GM19468 (cell line): ENCODE measurements around the gene GRID1.

Source experiments
- ATAC-seq: cut with Tn5 transposase; IDR thresholded peaks from one replicate; pipeline ENCODE4 v1.9.1; 2021; ENCODE audit warnings: mild to moderate bottlenecking, moderate library complexity, moderate number of reproducible peaks; ENCODE audit not compliant: unreplicated experiment; ENCODE audit errors: extremely low read depth

Gene GRID1

GRCh38 chr10:86341361-86341811, 25.2 kb downstream of the GRID1 start:
- ATAC-seq, result no peak

- no peak for ATAC-seq
These were observed 25.7 kb downstream of the GRID1 start for GRCh38 chr10:86340991-86341260.

- ATAC-seq, result no peak
These were observed 26.2 kb downstream of the GRID1 start for GRCh38 chr10:86340176-86340990.

DNA sequence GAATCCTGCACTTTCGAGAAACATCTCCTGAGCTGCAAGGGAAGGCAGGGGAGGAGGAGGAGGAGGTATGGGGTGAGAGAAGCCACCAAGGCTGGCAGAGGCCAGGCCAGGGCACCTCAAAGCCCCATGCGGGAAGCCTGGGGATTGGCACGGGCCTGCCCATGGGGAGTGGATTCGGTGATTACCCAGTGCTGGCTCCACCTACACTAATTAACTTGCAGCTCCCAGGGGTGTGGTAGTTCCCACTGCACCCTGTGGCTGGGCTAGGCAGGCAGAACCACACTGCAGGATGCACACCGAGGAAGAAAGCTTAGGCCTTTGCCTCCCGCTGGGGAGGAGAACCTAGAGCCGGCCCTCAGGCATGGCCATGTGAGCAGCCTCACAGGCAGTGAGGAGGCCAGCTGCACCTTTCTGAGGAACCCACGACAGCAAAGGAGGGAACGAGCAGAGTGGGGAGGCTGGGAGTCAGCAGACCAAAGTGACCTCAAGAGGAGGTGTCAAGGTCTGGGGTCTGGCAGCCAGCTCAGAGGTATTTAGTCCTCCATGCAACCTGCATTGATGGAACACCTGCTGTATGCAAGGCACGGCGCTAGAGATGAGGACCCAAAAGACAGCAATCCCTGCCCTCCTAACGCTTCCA, 27.2 kb downstream of the GRID1 start:
- no peak for ATAC-seq

- ATAC-seq, result no peak
These were observed 29.4 kb downstream of the GRID1 start for GRCh38 chr10:86337121-86337601.

DNA sequence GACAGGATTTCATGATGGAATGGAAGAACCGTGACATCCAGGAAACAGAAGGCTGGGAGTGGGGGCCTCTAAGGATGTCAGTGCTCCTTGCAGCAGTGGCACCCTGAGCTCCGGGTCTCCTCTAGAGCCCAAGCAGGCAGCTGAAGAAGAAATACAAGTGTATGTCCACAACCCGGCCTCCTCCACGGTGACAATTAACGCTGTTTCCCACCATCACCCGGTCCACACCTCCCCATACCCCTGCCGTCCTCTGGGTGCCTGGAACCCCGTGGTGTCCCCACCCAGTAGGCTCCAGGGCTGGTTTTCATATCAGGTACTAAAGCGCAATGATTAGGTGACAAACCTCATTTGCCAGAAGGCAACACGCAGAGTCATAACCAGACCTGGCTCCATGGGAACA, 30.3 kb downstream of the GRID1 start:
- no peak for ATAC-seq

- ATAC-seq, result no peak
These were observed 30.8 kb downstream of the GRID1 start for GRCh38 chr10:86335831-86336230.

DNA sequence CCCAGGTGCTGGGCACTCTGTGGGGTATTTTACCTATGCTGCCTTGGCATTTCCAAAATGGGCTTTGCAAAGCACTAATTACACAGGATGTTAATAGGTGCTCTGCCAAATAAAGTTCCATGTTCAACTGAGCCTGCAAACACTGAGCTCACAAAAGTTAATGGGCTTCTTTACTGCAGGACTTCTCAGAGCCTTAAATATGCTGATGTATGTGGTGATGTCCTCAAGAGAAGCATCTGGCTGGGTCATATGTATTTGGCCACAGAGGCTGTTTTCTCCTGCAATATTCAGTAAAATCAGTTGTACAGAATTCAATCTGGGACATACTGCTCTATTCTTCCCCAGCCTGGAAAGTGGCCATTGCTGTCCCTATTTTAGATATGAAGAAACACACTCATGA, 31.3 kb downstream of the GRID1 start:
- no peak for ATAC-seq

GRCh38 chr10:86334488-86335085, 32.0 kb downstream of the GRID1 start:
- ATAC-seq, result no peak

DNA sequence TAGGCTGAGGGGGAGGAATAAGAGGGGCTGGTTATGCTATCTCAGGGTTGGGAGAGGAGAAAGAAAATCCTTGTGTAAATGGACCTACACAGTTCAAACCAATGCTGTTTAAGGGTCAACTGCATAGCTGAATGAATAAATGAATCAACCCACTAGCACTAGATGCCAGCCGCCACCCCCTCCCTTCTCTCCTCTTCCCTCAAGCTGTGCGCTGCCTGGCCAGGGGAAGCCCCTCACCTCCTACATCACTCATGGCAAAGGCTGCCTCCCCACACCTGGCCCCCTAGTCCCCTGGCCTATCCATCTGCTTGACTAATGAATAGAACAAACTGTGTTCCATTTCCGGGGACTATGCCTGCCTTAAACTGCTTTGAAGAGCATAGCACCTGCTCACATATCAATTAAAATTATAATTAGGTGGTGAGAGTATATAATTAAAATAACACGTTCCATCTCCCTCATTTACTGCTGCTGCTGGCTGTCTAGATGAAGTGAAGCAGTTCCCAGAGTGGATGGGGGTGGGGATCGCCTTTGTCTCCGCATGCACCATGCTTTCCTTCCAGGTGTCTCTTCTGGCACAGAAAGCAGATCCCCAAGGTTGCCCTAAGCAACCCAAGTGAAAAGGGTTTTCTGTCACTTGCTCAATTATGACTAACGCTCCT, 32.6 kb downstream of the GRID1 start:
- no peak for ATAC-seq

GRCh38 chr10:86331861-86332260, 34.7 kb downstream of the GRID1 start:
- no peak for ATAC-seq

DNA sequence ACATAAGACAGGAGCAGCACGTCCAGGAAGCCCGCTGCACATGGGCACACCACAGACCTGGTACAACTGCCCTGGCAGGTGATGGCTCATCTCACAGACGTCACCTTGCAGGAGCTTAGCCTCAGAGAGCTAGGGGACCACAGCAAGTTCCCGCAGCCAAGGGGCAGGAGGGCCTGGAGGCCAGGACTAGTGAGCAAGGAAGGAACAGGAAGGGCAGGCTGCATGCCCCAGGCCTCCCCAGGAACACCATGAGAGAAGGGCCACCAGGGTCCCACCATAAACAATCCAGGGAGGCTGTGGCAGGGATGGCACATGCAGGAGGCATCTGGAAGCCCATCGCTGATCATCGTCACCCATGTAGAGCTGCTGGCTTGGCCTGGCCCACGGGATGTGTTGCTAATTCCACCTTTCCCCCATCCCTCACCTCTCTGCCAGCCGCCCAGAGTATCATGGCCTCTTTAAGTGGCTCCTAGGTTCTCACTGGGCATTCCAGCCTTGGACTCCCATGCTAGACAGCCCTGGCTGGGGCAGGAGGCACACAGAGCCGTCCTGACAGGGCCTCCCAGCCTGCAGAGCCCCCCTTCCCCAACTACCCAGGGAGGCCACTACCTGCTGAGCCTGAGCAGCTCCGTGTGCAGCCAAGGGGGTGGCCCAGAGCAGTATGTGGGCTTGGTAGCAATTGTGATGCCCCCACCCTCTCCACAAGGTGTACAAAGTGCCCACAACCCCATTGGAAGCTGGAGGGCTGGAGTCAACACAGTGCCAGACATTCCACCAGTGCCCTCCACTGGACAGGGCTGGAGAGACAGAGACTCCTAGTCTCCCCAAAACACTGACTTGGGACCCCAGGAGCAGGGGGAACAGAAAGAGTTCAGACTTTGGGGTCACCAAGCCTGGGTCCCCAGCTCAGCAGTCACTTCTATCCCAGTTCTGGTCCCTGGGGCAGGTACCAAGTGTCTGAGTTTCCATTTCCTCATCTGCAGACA, 35.5 kb downstream of the GRID1 start:
- no peak for ATAC-seq

DNA sequence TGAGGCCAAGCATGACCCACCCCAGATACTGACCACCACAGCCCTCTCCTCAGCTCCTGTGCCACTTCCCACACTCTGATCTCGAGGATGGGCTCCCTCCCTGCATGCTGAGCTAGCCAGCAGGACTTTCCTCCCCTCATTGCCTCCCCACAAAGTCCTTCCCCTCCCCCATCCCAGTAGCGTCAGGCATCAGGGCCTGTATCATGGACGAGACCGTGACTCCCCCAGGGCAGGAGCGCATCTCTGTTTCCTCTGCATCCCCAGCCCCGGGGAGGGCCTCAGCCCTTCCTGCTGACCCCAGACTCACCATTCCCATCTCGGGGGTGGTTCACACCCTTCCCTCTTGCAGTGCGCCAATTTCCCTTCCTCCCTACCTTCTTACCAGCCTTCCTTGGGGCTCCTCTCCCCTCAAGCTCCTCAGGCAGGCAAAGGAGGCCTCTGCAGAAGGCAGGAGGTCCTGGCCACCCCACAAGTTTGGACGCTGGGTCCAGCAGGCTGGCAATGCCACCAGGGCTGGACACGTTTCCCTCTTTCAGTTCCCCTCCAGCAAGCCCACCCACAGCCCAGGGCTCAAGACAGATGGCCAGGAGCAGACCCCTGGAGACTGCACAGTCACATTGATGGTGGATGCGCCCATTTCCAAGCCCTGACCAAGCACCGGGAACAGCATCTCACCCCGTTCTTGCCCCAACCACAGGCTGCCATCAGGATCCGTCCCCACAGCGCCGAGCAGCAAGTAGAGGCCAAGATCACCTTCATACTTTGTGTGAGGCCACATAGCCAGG, 36.5 kb downstream of the GRID1 start:
- no peak for ATAC-seq

DNA sequence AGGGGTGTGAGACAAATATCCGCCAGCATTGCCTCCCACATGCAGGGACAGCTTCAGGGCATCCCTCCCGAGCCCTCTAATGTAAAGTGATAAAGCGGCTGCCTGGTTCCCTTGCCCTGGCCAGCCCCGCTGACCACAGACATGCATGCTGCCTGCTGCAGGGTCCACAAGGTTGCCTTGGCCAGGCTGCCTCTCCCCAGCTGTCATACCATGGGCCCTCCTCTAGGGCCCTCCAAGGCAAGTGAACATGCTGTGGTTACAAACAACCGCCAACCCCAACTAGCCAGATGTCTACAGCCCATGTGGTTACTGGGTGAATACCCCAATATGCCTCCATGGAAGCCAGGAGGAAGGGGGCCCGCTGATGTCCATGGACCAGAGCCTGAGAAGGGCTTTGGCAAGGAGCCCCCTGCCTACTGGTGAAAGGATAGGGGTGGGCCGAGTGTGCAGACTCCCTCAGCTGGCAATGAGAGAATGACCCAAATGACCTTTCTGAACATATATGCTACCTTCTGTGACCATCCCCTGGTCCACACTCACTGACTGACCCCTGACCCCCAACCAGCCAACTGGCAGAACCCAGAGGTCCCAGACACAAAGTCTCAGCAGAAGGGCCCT, 37.4 kb downstream of the GRID1 start:
- ATAC-seq, result no peak

GRCh38 chr10:86327954-86328725, 38.5 kb downstream of the GRID1 start:
- ATAC-seq, result no peak

GRCh38 chr10:86325158-86325557, 41.4 kb downstream of the GRID1 start:
- ATAC-seq, result no peak

- ATAC-seq, result no peak
These were observed 45.0 kb downstream of the GRID1 start for GRCh38 chr10:86321568-86321967.

- ATAC-seq, result no peak
These were observed 46.9 kb downstream of the GRID1 start for GRCh38 chr10:86319676-86320075.
